HG02970 (cell line): ENCODE data around the gene ZBTB6.
"Not testable (repeated sequence)": the region's sequence is repeated elsewhere in the genome, so short reads cannot be mapped to it uniquely, and the experiment has no call there.

Experiments used
- ATAC-seq: cut with Tn5 transposase; IDR thresholded peaks from one replicate; pipeline ENCODE4 v1.9.1; 2021; ENCODE audit warnings: mild to moderate bottlenecking, moderate library complexity, moderate number of reproducible peaks; ENCODE audit not compliant: unreplicated experiment, low FRiP score

ZBTB6 gene

GRCh38 chr9:122930541-122931225 lies 17.6 kb upstream of the ZBTB6 start:
- ATAC-seq, result no peak

- ATAC-seq, result no peak
Measured at GRCh38 chr9:122929796-122930354, 16.8 kb upstream of the ZBTB6 start.

- no peak for ATAC-seq
Measured at GRCh38 chr9:122923947-122924346, 10.8 kb upstream of the ZBTB6 start.

GRCh38 chr9:122922713-122923112 lies 9.6 kb upstream of the ZBTB6 start:
- ATAC-seq, result no peak

- ATAC-seq, result no peak
Measured at GRCh38 chr9:122918310-122918709, 5.2 kb upstream of the ZBTB6 start.

- ATAC-seq, result no peak
Measured at GRCh38 chr9:122912671-122912963, 506 bp downstream of the ZBTB6 start.

GRCh38 chr9:122906122-122906521 lies 7.0 kb downstream of the ZBTB6 start:
- ATAC-seq, result not testable (repeated sequence)

- peak; percentile 91 for ATAC-seq
Measured at GRCh38 chr9:122904823-122905710, 8.1 kb downstream of the ZBTB6 start, which contains the start of gene RC3H2. Gene RC3H2, minus strand, starts transcription at chr9:122905359. Its CDS starts 7,850 bp downstream, at chr9:122897509.

GRCh38 chr9:122904466-122904822 lies 8.7 kb downstream of the ZBTB6 start:
- peak; percentile 13 for ATAC-seq

GRCh38 chr9:122900791-122901190 lies 12.3 kb downstream of the ZBTB6 start:
- no peak for ATAC-seq

- ATAC-seq, result no peak
Measured at GRCh38 chr9:122897969-122898368, 15.2 kb downstream of the ZBTB6 start.

GRCh38 chr9:122888480-122888879 lies 24.6 kb downstream of the ZBTB6 start:
- ATAC-seq, result no peak

GRCh38 chr9:122883125-122883524 lies 30.0 kb downstream of the ZBTB6 start:
- ATAC-seq, result no peak

GRCh38 chr9:122879443-122879842 lies 33.7 kb downstream of the ZBTB6 start:
- no peak for ATAC-seq

- no peak for ATAC-seq
Measured at GRCh38 chr9:122875523-122875922, 37.6 kb downstream of the ZBTB6 start.

GRCh38 chr9:122867276-122867675 lies 45.8 kb downstream of the ZBTB6 start:
- not testable (repeated sequence) for ATAC-seq

- no peak for ATAC-seq
Measured at GRCh38 chr9:122866079-122866478, 47.0 kb downstream of the ZBTB6 start.

- ATAC-seq, result no peak
Measured at GRCh38 chr9:122865300-122865699, 47.8 kb downstream of the ZBTB6 start.

- ATAC-seq, result no peak
Measured at GRCh38 chr9:122863407-122863806, 49.7 kb downstream of the ZBTB6 start.

GRCh38 chr9:122860319-122861142 lies 52.6 kb downstream of the ZBTB6 start:
- ATAC-seq, result no peak
